ENCODE data around the gene RPS2. TPM values are rescaled to one million over a fixed set of nuclear protein-coding genes. Genes with fewer than 3 reads are reported as not detected.

Gene RPS2
- total RNA-seq, 2 experiments from 2014 or later: 7,042 to 7,057 TPM

GRCh38 chr16:1953734-1954133 lies 10.9 kb downstream of the RPS2 start:
- CTCF ChIA-PET: interaction anchor here (0.8 kb wide), 1 partner anchor 10 kb away, joined by 4 read pairs; the partner anchor contains the start of gene MSRB1
- intact Hi-C loops (cut with micrococcal nuclease): no loop called here
- no peak overlapping the region for H3K4me3 Mint-ChIP-seq

GRCh38 chr16:1950559-1950958 lies 14.1 kb downstream of the RPS2 start:
- Mint-ChIP-seq H3K4me1 (ENCODE audit: low read depth) (peaks cover 2% of the 10 kb centered on the region), H3K4me3 (no peak overlapping the region), H3K27ac (no peak overlapping the region), H3K9me3 (no peaks in the 10 kb centered on the region), H3K27me3 (ENCODE audit: low read depth) (no peaks in the 10 kb centered on the region), H3K36me3 (ENCODE audit: low read depth) (no peaks in the 10 kb centered on the region)
- intact Hi-C loops (cut with micrococcal nuclease): no loop called here
- CTCF ChIA-PET: no interaction called here
- DNase-seq: no peak

More at GRCh38 chr16:1953734-1954133, 10.9 kb downstream of the RPS2 start:
- no peak for DNase-seq
- H3K27ac Mint-ChIP-seq: no peak overlapping the region
- no peaks in the 10 kb centered on the region for H3K36me3 Mint-ChIP-seq (ENCODE audit: low read depth)
- H3K27me3 Mint-ChIP-seq (ENCODE audit: low read depth): no peaks in the 10 kb centered on the region
- H3K9me3 Mint-ChIP-seq: no peaks in the 10 kb centered on the region
- H3K4me1 Mint-ChIP-seq (ENCODE audit: low read depth): no peaks in the 10 kb centered on the region

GRCh38 chr16:1950047-1950446 lies 14.6 kb downstream of the RPS2 start:
- H3K27me3 Mint-ChIP-seq (ENCODE audit: low read depth): no peaks in the 10 kb centered on the region
- peaks cover 2% of the 10 kb centered on the region for H3K4me1 Mint-ChIP-seq (ENCODE audit: low read depth)
- intact Hi-C loops (cut with micrococcal nuclease): no loop called here
- DNase-seq: no peak
- H3K36me3 Mint-ChIP-seq (ENCODE audit: low read depth): no peaks in the 10 kb centered on the region
- CTCF ChIA-PET: no interaction called here
- no peak overlapping the region for H3K27ac Mint-ChIP-seq
- no peaks in the 10 kb centered on the region for H3K9me3 Mint-ChIP-seq
- H3K4me3 Mint-ChIP-seq: no peak overlapping the region

- intact Hi-C loops (cut with micrococcal nuclease): no loop called here
- H3K4me3 Mint-ChIP-seq: no peak overlapping the region
- no peaks in the 10 kb centered on the region for H3K27me3 Mint-ChIP-seq (ENCODE audit: low read depth)
- H3K9me3 Mint-ChIP-seq: no peaks in the 10 kb centered on the region
- H3K36me3 Mint-ChIP-seq (ENCODE audit: low read depth): no peaks in the 10 kb centered on the region
- DNase-seq: no peak
- peaks cover 3% of the 10 kb centered on the region for H3K4me1 Mint-ChIP-seq (ENCODE audit: low read depth)
- H3K27ac Mint-ChIP-seq: no peak overlapping the region
- CTCF ChIA-PET: no interaction called here
Observed at GRCh38 chr16:1949507-1949906, 15.1 kb downstream of the RPS2 start.

- no peaks in the 10 kb centered on the region for H3K9me3 Mint-ChIP-seq
- H3K4me3 Mint-ChIP-seq: no peak overlapping the region
- H3K36me3 Mint-ChIP-seq (ENCODE audit: low read depth): no peaks in the 10 kb centered on the region
- H3K27me3 Mint-ChIP-seq (ENCODE audit: low read depth): no peaks in the 10 kb centered on the region
- DNase-seq: no peak
- H3K4me1 Mint-ChIP-seq (ENCODE audit: low read depth): peaks cover 16% of the 10 kb centered on the region
- H3K27ac Mint-ChIP-seq: no peak overlapping the region
- CTCF ChIA-PET: interaction anchor here (1.2 kb wide), 1 partner anchor 13 kb away, joined by 3 read pairs; no protein-coding TSS in a partner anchor
- intact Hi-C loops (cut with micrococcal nuclease): no loop called here
Observed at GRCh38 chr16:1947369-1947670, 17.3 kb downstream of the RPS2 start.

GRCh38 chr16:1946495-1947368 lies 17.9 kb downstream of the RPS2 start:
- Mint-ChIP-seq H3K27ac (no peak overlapping the region), H3K27me3 (ENCODE audit: low read depth) (no peaks in the 10 kb centered on the region), H3K36me3 (ENCODE audit: low read depth) (no peaks in the 10 kb centered on the region), H3K4me3 (no peak overlapping the region), H3K9me3 (no peaks in the 10 kb centered on the region), H3K4me1 (ENCODE audit: low read depth) (peaks cover 22% of the 10 kb centered on the region)
- intact Hi-C loops (cut with micrococcal nuclease): no loop called here
- CTCF ChIA-PET: interaction anchor here (1.2 kb wide), 1 partner anchor 14 kb away, joined by 3 read pairs; no protein-coding TSS in a partner anchor
- DNase-seq: no peak

- Mint-ChIP-seq H3K9me3 (no peaks in the 10 kb centered on the region), H3K27ac (no peak overlapping the region), H3K4me3 (no peak overlapping the region), H3K27me3 (ENCODE audit: low read depth) (no peaks in the 10 kb centered on the region), H3K4me1 (ENCODE audit: low read depth) (peaks cover 26% of the 10 kb centered on the region), H3K36me3 (ENCODE audit: low read depth) (no peaks in the 10 kb centered on the region)
- CTCF ChIA-PET: interaction anchor here (0.6 kb wide), 1 partner anchor 18 kb away, joined by 6 read pairs; no protein-coding TSS in a partner anchor
- intact Hi-C loops (cut with micrococcal nuclease): no loop called here
- no peak for DNase-seq
Observed at GRCh38 chr16:1945559-1946391, 18.9 kb downstream of the RPS2 start.

GRCh38 chr16:1944612-1945199 lies 19.9 kb downstream of the RPS2 start:
- Mint-ChIP-seq H3K4me3 (peak overlapping the region; percentile 82), H3K27ac (peak overlapping the region; percentile 75), H3K4me1 (ENCODE audit: low read depth) (peaks cover 26% of the 10 kb centered on the region), H3K9me3 (no peaks in the 10 kb centered on the region), H3K27me3 (ENCODE audit: low read depth) (no peaks in the 10 kb centered on the region), H3K36me3 (ENCODE audit: low read depth) (no peaks in the 10 kb centered on the region)
- CTCF ChIA-PET: no interaction called here
- intact Hi-C loops (cut with micrococcal nuclease): loop anchor here (5.0 kb wide), 3 partner anchors 87 to 332 kb away; partner anchors contain the start of genes CRAMP1, EME2, IFT140 and MRPS34
- DNase-seq: no peak

- H3K27me3 Mint-ChIP-seq (ENCODE audit: low read depth): no peaks in the 10 kb centered on the region
- CTCF ChIA-PET: interaction anchor here (0.5 to 1.0 kb wide), 3 partner anchors 10 to 178 kb away, joined by 4 read pairs; no protein-coding TSS in a partner anchor
- intact Hi-C loops (cut with micrococcal nuclease): loop anchor here (1.0 to 5.0 kb wide), 7 partner anchors 16 to 331 kb away; partner anchors contain the start of genes CRAMP1, EME2, IFT140 and MRPS34
Observed at GRCh38 chr16:1942810-1943726, 21.6 kb downstream of the RPS2 start, which contains the start of gene MSRB1. Gene MSRB1, minus strand, starts transcription at chr16:1943199. Its CDS starts 43 bp downstream, at chr16:1943156.

GRCh38 chr16:1942047-1942809 lies 22.4 kb downstream of the RPS2 start:
- peak overlapping the region; percentile 24 for H3K27ac Mint-ChIP-seq
- no peaks in the 10 kb centered on the region for H3K9me3 Mint-ChIP-seq
- intact Hi-C loops (cut with micrococcal nuclease): loop anchor here (5.0 kb wide), 3 partner anchors 85 to 330 kb away; partner anchors contain the start of genes CRAMP1, EME2, IFT140 and MRPS34
- CTCF ChIA-PET: interaction anchor here (1.2 kb wide), 1 partner anchor 12 kb away, joined by 5 read pairs; no protein-coding TSS in a partner anchor
- H3K27me3 Mint-ChIP-seq (ENCODE audit: low read depth): no peaks in the 10 kb centered on the region
- peaks cover 26% of the 10 kb centered on the region for H3K4me1 Mint-ChIP-seq (ENCODE audit: low read depth)
- peak overlapping the region; percentile 82 for H3K4me3 Mint-ChIP-seq
- H3K36me3 Mint-ChIP-seq (ENCODE audit: low read depth): peaks cover 4% of the 10 kb centered on the region
- peak; percentile 58 for DNase-seq

More at GRCh38 chr16:1942810-1943726, 21.6 kb downstream of the RPS2 start, which contains the start of gene MSRB1:
- Mint-ChIP-seq H3K9me3 (no peaks in the 10 kb centered on the region), H3K4me3 (peak within 1 kb of the TSS; percentile 82), H3K4me1 (ENCODE audit: low read depth) (peaks cover 26% of the 10 kb centered on the region), H3K27ac (peak within 1 kb of the TSS; percentile 75), H3K36me3 (ENCODE audit: low read depth) (peaks cover 4% of the 10 kb centered on the region)
- peak; percentile 100 for DNase-seq
